Fibroblast of lung (primary cell): ENCODE results near the gene MLLT6. TPM values are rescaled to one million over a fixed set of nuclear protein-coding genes. Genes with fewer than 3 reads are reported as not detected.

Experiments used
- DNase-seq, 2 donors: peaks; one replicate each; pipeline versions ENCODE4 v3.0.0 to v3.0.0-alpha.2; 2010; ENCODE audit warnings: low read depth in 2 of 2
- H2AFZ ChIP-seq: 2 replicates; pipeline ENCODE4 v1.5.1; 2012; ENCODE audit warnings: low read length, control low read depth, inconsistent platforms
- H3K27ac ChIP-seq: 2 replicates; pipeline ENCODE4 v1.5.1; 2011; ENCODE audit warnings: low read length, control low read depth; ENCODE audit not compliant: insufficient read depth
- H3K27me3 ChIP-seq: 2 replicates; pipeline ENCODE4 v1.5.1; 2011; ENCODE audit warnings: mild to moderate bottlenecking, low read length; ENCODE audit not compliant: control insufficient read depth, insufficient read depth
- H3K36me3 ChIP-seq: 2 replicates; pipeline ENCODE4 v1.5.1; 2011; ENCODE audit warnings: low read length; ENCODE audit not compliant: control insufficient read depth, insufficient read depth
- H3K4me1 ChIP-seq: 2 replicates; pipeline ENCODE4 v1.5.1; 2011; ENCODE audit warnings: low read length; ENCODE audit not compliant: control insufficient read depth, insufficient read depth; ENCODE audit errors: extremely low read depth
- H3K4me2 ChIP-seq: 2 replicates; pipeline ENCODE4 v1.5.1; 2011; ENCODE audit warnings: low read length, control low read depth; ENCODE audit not compliant: insufficient read depth; ENCODE audit errors: extremely low read depth
- H3K4me3 ChIP-seq, 4 experiments: fragments of 200-600 bp in 1 of 4; sonication (generic) in 1 of 4; replicated peaks in 1 of 4; 2 replicates each; pipeline ENCODE4 v1.5.1; 2011 to 2016; ENCODE audit warnings: low read length in 4 of 4, low read depth in 3 of 4, mild to moderate bottlenecking in 3 of 4, control low read depth in 2 of 4, inconsistent platforms in 1 of 4, mixed read lengths in 1 of 4; ENCODE audit not compliant: insufficient read depth in 1 of 4; ENCODE audit errors: control extremely low read depth in 1 of 4
- H3K79me2 ChIP-seq: 2 replicates; pipeline ENCODE4 v1.5.1; 2012; ENCODE audit warnings: mild to moderate bottlenecking, low read length, inconsistent platforms; ENCODE audit not compliant: control insufficient read depth, insufficient read depth
- H3K9ac ChIP-seq: 2 replicates; pipeline ENCODE4 v1.5.1; 2011; ENCODE audit warnings: mild to moderate bottlenecking, low read length, control low read depth; ENCODE audit not compliant: insufficient read depth
- H3K9me3 ChIP-seq: 2 replicates; pipeline ENCODE4 v1.5.1; 2012; ENCODE audit warnings: low read depth, low read length; ENCODE audit not compliant: control insufficient read depth, insufficient read depth
- H4K20me1 ChIP-seq: 2 replicates; pipeline ENCODE4 v1.5.1; 2011; ENCODE audit warnings: low read length; ENCODE audit not compliant: control insufficient read depth, insufficient read depth; ENCODE audit errors: extremely low read depth
- EZH2 ChIP-seq: IDR thresholded peaks from 2 replicates; pipeline ENCODE4 v1.5.1; 2012; ENCODE audit warnings: low read length, control low read depth, mild to moderate bottlenecking; ENCODE audit errors: missing control alignments
- polyA plus RNA-seq, 2 donors: library from polyadenylated mRNA; depleted of rRNA in 1 of 2; stranded (reverse) in 1 of 2; unstranded in 1 of 2; fragments of >200 nt; gene quantifications; 2 replicates each; pipeline ENCODE4 v1.2.1, GENCODE V29; 2011 to 2012; ENCODE audit warnings: missing spikeins in 1 of 2
- total RNA-seq: library from RNA; depleted of rRNA; stranded (reverse); fragments of >200 nt; gene quantifications from 2 replicates; pipeline ENCODE4 v1.2.1, GENCODE V29; 2014
- TF ChIP-seq, protein P1 (sequence below), 2 donors: IDR thresholded peaks in 1 of 2; conservative IDR thresholded peaks in 1 of 2; 1 replicate in 1 of 2; 2 replicates in 1 of 2; pipeline ENCODE4 v1.5.1; 2011 to 2012; ENCODE audit warnings: low read length in 2 of 2, control low read depth in 1 of 2, inconsistent platforms in 1 of 2, low read depth in 1 of 2, mild to moderate bottlenecking in 1 of 2

The MLLT6 gene
- total and polyA plus RNA-seq, 2 donors (not counting 1 experiment from before 2014, with no cell fraction given) = 15.4 to 17.7 TPM

GRCh38 chr17:38750312-38751121 lies 45.4 kb downstream of the MLLT6 start:
- H4K20me1 ChIP-seq = no peaks in the 10 kb centered on the region
- no peaks in the 10 kb centered on the region for H3K9me3 ChIP-seq
- no peaks in the 10 kb centered on the region for H3K27me3 ChIP-seq
- H3K79me2 ChIP-seq = peaks cover 45% of the 10 kb centered on the region
- H3K4me2 ChIP-seq = peak overlapping the region; percentile 79
- H3K36me3 ChIP-seq = peaks cover 1% of the 10 kb centered on the region
- TF ChIP-seq, protein P1, sequence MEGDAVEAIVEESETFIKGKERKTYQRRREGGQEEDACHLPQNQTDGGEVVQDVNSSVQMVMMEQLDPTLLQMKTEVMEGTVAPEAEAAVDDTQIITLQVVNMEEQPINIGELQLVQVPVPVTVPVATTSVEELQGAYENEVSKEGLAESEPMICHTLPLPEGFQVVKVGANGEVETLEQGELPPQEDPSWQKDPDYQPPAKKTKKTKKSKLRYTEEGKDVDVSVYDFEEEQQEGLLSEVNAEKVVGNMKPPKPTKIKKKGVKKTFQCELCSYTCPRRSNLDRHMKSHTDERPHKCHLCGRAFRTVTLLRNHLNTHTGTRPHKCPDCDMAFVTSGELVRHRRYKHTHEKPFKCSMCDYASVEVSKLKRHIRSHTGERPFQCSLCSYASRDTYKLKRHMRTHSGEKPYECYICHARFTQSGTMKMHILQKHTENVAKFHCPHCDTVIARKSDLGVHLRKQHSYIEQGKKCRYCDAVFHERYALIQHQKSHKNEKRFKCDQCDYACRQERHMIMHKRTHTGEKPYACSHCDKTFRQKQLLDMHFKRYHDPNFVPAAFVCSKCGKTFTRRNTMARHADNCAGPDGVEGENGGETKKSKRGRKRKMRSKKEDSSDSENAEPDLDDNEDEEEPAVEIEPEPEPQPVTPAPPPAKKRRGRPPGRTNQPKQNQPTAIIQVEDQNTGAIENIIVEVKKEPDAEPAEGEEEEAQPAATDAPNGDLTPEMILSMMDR (conservative IDR thresholded peaks at IDR 0.05 in 1 of 2, IDR thresholded peaks at IDR 0.05 in 1 of 2; ENCODE audit: low read depth in 1 of 2, low read length in 2 of 2) = no peak
- no peak for TF ChIP-seq EZH2
- H3K4me1 ChIP-seq = peaks cover 9% of the 10 kb centered on the region
- no peak overlapping the region for H3K27ac ChIP-seq
- no peak overlapping the region for H2AFZ ChIP-seq
- DNase-seq = no peak
- H3K4me3 ChIP-seq = peak overlapping the region in 3 of 4 experiments; percentile 59 to 81 (median 71)
- no peak overlapping the region for H3K9ac ChIP-seq

GRCh38 chr17:38751144-38751807 lies 46.2 kb downstream of the MLLT6 start:
- Histone ChIP-seq H3K4me3 (peak overlapping the region; percentile 20 to 81 (median 46)), H3K4me2 (peak overlapping the region; percentile 79), H3K4me1 (peaks cover 5% of the 10 kb centered on the region), H3K79me2 (peaks cover 38% of the 10 kb centered on the region), H3K36me3 (peaks cover 5% of the 10 kb centered on the region), H3K27ac (no peak overlapping the region), H3K9me3 (no peaks in the 10 kb centered on the region), H2AFZ (no peak overlapping the region), H3K27me3 (no peaks in the 10 kb centered on the region), H3K9ac (no peak overlapping the region), H4K20me1 (no peaks in the 10 kb centered on the region)
- TF ChIP-seq EZH2 = no peak
- TF ChIP-seq, protein P1 (conservative IDR thresholded peaks at IDR 0.05 in 1 of 2, IDR thresholded peaks at IDR 0.05 in 1 of 2; ENCODE audit: low read depth in 1 of 2, low read length in 2 of 2) = no peak
- no peak for DNase-seq

DNA sequence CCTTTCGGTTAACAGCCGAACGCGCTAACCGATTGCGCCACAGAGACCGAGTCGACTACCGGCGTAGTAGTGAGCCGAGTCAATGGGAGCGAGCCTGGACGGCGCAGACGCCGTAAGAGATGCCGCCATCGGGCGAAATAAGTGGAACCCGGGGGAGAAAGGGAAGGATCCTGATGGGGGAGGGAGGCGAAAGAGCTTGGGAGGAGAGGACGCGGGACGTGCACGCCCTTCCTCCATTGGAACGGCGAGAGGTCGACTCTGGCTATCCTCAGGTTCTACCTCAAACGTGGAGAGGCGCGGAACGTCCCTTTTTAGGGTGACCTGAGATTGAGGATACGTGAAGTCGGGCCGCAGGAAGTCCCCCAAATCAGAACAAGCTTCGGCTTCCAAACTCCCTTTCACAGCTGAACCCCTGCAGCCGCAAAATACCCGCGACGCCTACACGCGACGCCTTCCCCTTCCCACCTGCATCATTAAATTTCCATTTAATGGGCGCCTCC lies 46.8 kb downstream of the MLLT6 start:
- TF ChIP-seq, protein P1 (conservative IDR thresholded peaks at IDR 0.05 in 1 of 2, IDR thresholded peaks at IDR 0.05 in 1 of 2; ENCODE audit: low read depth in 1 of 2, low read length in 2 of 2) = no peak
- no peak for TF ChIP-seq EZH2
- Histone ChIP-seq H3K4me3 (peak overlapping the region; percentile 71 to 85 (median 78)), H3K27ac (peak overlapping the region; percentile 80), H3K9ac (peak overlapping the region; percentile 11), H3K4me2 (peak overlapping the region; percentile 78), H3K9me3 (no peaks in the 10 kb centered on the region), H3K36me3 (peaks cover 5% of the 10 kb centered on the region), H2AFZ (peak overlapping the region; percentile 71), H3K4me1 (peaks cover 2% of the 10 kb centered on the region), H4K20me1 (no peaks in the 10 kb centered on the region), H3K27me3 (no peaks in the 10 kb centered on the region), H3K79me2 (peaks cover 32% of the 10 kb centered on the region)
- DNase-seq = peak; percentile 79 to 89
